Activated T-helper 1 cell treated with anti-CD3 and anti-CD28 coated beads, Interleukin-12 subunit alpha, Interleukin-12 subunit beta, Interleukin-2, Interleukin-4 antibody, amounts not matched to agents 30 ng/mL and 10 ng/mL and 1 ng/mL, durations not matched to agents 14 hours and 24 hours and 36 hours (primary cell): ENCODE data around the gene PLAAT2. TPM values are rescaled to one million over a fixed set of nuclear protein-coding genes. Genes with fewer than 3 reads are reported as not detected.
"Not testable (repeated sequence)": the region's sequence is repeated elsewhere in the genome, so short reads cannot be mapped to it uniquely, and the experiment has no call there.

Source experiments
- DNase-seq: peaks from one replicate; pipeline ENCODE4 v3.0.0; 2021; ENCODE audit warnings: low spot score
- H3K27ac Mint-ChIP-seq: one replicate; pipeline ENCODE4 v1.8.0; 2021; ENCODE audit warnings: mild to moderate bottlenecking, mixed read lengths
- H3K27me3 Mint-ChIP-seq: one replicate; pipeline ENCODE4 v1.8.0; 2022; ENCODE audit warnings: mild to moderate bottlenecking, moderate library complexity, mixed read lengths; ENCODE audit not compliant: insufficient read depth
- H3K36me3 Mint-ChIP-seq: one replicate; pipeline ENCODE4 v1.8.0; 2021; ENCODE audit warnings: low read depth, mixed read lengths
- H3K4me1 Mint-ChIP-seq: one replicate; pipeline ENCODE4 v1.8.0; 2021; ENCODE audit warnings: low read depth, mixed read lengths
- H3K4me3 Mint-ChIP-seq: one replicate; pipeline ENCODE4 v1.8.0; 2021; ENCODE audit warnings: mild to moderate bottlenecking, moderate library complexity, mixed read lengths
- H3K9me3 Mint-ChIP-seq: one replicate; pipeline ENCODE4 v1.8.0; 2021; ENCODE audit warnings: mixed read lengths
- intact Hi-C: fragments of 100-400 bp; cut with micrococcal nuclease; formaldehyde crosslinking; loops from one replicate; pipeline ENCODE4 v1.15.1; 2024
- total RNA-seq: library from RNA; stranded (reverse); gene quantifications from 2 replicates; pipeline ENCODE4 v1.2.3, GENCODE V29; 2022

Gene PLAAT2
- total RNA-seq, 1 donor from 2014 or later: not detected

DNA sequence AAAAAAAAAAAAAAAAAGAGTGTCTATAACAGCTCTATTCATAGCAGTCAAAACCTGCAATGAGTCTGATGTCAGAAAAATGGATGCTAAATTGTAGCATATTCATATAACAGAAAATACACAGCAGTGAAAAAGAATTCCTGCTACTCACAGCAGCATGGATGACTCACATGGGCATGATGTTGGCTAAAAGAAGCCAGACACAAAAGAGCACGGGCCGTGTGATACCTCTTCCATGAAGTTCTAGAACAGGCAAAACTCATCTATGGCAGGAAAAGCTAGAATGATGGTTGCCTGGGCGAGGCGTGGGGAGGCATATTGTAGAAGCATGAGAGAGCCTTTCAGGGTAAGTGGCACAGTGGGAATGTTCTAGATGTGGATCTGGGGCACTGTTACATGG lies 32.1 kb upstream of the PLAAT2 start:
- peaks cover 5% of the 10 kb centered on the region for H3K4me1 Mint-ChIP-seq
- no peaks in the 10 kb centered on the region for H3K9me3 Mint-ChIP-seq
- intact Hi-C loops: no loop called here
- H3K36me3 Mint-ChIP-seq: no peaks in the 10 kb centered on the region
- H3K27me3 Mint-ChIP-seq: no peaks in the 10 kb centered on the region
- no peak for DNase-seq
- no peak overlapping the region for H3K27ac Mint-ChIP-seq
- no peak overlapping the region for H3K4me3 Mint-ChIP-seq

DNA sequence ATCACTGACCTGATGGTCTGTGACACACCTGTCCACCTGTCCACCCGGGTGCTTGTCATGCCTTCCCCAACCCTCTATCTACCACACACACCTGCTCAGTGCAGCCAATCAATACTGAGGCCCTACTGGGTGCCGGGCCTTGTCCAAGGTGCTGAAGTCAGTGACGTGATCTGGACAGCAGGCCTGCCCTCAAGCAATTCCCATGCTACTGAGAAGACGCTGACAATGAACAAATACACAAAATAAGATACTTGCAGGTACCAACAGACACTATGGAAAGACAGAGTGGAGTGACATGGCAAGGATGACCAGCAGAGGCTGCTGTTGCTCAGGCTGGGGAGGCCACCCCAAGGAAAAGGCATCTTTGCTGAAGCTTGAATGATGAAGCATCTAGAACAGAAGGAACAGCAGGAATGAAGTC lies 29.8 kb upstream of the PLAAT2 start:
- Mint-ChIP-seq H3K4me3 (no peak overlapping the region), H3K27me3 (no peaks in the 10 kb centered on the region), H3K4me1 (peaks cover 5% of the 10 kb centered on the region), H3K36me3 (no peaks in the 10 kb centered on the region), H3K9me3 (no peaks in the 10 kb centered on the region), H3K27ac (no peak overlapping the region)
- intact Hi-C loops: loop anchor here (2.0 kb wide), 1 partner anchor 44 kb away; no protein-coding TSS in a partner anchor
- DNase-seq: no peak

DNA sequence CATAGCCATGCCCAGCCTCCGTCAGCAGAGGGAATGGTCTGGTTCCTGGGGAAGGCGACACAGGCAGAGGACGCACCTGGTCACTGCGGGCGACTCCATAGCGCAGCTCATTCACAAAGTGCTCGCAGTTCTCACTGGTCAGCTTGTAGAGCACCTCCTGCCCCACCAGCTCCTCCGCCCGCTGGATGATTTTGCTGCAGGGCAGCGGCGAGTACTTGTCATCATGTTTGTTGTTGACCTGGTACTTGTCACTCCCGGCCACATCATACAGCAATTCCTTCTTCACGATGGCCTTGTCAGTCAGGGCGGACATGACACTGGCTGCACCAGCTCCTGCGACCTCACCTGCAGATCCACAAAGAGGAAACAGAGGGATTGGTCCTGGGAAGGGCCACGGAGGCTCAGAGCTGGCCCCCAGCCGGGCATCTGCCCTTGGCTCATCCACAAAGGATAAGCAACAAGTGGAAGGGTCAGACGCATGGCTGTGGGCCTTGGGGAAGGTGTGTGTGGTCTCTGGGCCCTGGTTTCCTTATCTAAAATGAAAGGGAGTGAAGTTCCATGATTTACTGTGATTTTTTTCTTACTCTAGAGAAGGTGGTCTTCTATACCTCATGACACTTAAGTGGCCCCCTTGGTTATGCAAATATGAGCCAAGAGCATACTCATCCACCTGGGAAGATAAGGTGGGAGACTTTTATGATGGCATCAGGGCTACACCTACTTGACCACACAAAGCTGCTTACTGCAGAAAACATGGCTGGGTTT lies 27.0 kb upstream of the PLAAT2 start:
- intact Hi-C loops: no loop called here
- Mint-ChIP-seq H3K27ac (no peak overlapping the region), H3K4me3 (no peak overlapping the region), H3K36me3 (no peaks in the 10 kb centered on the region), H3K4me1 (peaks cover 5% of the 10 kb centered on the region), H3K27me3 (no peaks in the 10 kb centered on the region), H3K9me3 (no peaks in the 10 kb centered on the region)
- DNase-seq: no peak

DNA sequence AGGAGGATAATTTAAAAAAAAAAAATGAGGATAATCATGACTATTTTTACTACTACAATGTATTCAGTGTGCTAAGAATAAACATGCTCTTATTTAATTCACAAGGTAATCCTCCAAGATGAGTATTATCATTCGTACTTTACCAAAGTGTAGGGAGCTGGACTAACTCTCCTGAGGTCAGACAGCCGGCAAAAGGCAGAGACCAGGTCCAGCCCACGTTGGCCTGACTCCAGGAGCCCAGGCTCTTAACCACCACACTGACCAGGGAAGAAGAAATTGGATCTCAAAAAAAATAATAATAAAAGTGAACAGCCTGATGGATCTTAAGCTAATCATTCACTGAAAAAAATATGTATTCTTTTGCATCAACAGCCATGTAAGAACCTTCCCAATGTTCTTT lies 25.8 kb upstream of the PLAAT2 start:
- peaks cover 5% of the 10 kb centered on the region for H3K4me1 Mint-ChIP-seq
- no peaks in the 10 kb centered on the region for H3K36me3 Mint-ChIP-seq
- intact Hi-C loops: no loop called here
- H3K4me3 Mint-ChIP-seq: no peak overlapping the region
- H3K9me3 Mint-ChIP-seq: no peaks in the 10 kb centered on the region
- no peaks in the 10 kb centered on the region for H3K27me3 Mint-ChIP-seq
- DNase-seq: no peak
- no peak overlapping the region for H3K27ac Mint-ChIP-seq

DNA sequence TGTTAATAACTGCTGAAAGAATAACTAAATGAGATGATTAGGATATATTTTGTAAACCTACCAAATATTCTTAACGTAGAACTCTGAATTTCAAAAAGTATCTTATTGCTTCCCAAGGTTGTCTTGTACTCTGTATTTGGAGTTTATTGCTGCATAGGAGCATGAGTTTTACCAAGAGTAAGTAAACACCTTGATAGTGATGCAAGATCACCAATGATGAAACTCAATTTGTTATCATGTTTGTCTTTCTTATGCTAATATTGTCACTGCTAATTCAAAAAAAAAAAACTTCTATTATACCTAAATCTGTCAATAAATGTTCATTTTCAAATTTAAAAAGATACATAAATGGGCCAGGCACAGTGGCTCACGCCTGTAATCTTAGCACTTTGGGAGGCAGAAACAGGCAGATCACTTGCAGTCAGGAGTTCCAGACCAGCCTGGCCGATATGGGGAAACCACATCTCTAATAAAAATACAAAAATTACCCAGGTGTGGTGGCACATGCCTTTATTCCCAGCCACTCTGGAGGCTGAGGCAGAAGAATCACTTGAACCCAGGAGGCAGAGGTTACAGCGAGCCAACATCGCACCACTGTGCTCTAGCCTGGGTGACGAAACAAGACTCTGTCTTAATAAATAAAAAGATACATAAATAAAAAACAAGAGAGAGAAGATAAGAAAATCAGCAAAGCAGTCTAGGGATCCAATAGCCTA lies 23.4 kb upstream of the PLAAT2 start:
- Mint-ChIP-seq H3K4me3 (no peak overlapping the region), H3K27ac (no peak overlapping the region), H3K4me1 (peaks cover 19% of the 10 kb centered on the region), H3K27me3 (no peaks in the 10 kb centered on the region), H3K36me3 (no peaks in the 10 kb centered on the region), H3K9me3 (peaks cover 10% of the 10 kb centered on the region)
- no peak for DNase-seq
- intact Hi-C loops: no loop called here

DNA sequence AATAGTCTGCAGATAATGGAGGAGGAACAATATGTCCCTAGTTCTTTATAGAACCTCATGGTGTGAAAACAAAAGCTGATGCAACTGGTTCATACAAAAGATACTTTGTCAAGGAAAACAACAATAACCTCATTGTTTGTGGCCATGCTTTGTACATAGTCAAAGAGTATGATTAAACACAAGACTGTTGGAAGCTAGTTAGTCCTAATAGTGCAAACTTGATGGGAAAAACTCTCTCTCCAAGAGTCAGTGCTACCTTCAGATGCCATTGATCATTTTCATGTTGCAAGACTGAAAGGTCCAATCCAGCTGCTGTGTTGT lies 20.1 kb upstream of the PLAAT2 start:
- Mint-ChIP-seq H3K4me3 (no peak overlapping the region), H3K9me3 (peaks cover 27% of the 10 kb centered on the region), H3K27ac (no peak overlapping the region), H3K36me3 (peaks cover 5% of the 10 kb centered on the region), H3K4me1 (peaks cover 22% of the 10 kb centered on the region), H3K27me3 (peaks cover 1% of the 10 kb centered on the region)
- intact Hi-C loops: no loop called here
- DNase-seq: no peak

DNA sequence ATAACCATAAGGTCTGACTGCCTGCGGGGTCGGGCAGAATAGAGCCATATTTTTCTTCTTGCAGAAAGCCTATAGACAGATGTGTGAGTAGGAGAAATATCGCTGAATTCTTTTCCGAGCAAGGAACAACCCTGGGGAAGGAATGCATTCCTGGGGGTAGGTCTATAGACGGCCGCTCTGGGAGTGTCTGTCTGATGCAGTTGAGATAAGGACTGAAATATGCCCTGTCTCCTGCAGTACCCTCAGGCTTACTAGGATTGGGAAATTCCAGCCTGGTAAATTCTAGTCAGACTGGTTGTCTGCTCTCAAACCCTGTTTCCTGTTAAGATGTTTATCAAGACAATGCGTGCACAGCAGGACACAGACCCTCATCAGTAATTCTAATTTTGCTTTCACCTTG lies 18.0 kb upstream of the PLAAT2 start:
- DNase-seq, H3K36me3 Mint-ChIP-seq, H3K27ac Mint-ChIP-seq, H3K27me3 Mint-ChIP-seq, intact Hi-C loops, H3K4me3 Mint-ChIP-seq: not testable (repeated sequence)
- H3K4me1 Mint-ChIP-seq: peaks cover 22% of the 10 kb centered on the region
- peaks cover 27% of the 10 kb centered on the region for H3K9me3 Mint-ChIP-seq

DNA sequence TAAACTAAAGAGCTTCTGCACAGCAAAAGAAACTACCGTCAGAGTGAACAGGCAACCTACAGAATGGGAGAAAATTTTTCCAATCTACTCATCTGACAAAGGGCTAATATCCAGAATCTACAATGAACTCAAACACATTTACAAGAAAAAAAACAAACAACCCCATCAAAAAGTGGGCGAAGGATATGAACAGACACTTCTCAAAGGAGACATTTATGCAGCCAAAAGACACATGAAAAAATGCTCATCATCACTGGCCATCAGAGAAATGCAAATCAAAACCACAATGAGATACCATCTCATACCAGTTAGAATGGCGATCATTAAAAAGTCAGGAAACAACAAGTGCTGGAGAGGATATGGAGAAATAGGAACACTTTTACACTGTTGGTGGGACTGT lies 15.7 kb upstream of the PLAAT2 start:
- not testable (repeated sequence) for H3K27ac Mint-ChIP-seq, H3K27me3 Mint-ChIP-seq

DNA sequence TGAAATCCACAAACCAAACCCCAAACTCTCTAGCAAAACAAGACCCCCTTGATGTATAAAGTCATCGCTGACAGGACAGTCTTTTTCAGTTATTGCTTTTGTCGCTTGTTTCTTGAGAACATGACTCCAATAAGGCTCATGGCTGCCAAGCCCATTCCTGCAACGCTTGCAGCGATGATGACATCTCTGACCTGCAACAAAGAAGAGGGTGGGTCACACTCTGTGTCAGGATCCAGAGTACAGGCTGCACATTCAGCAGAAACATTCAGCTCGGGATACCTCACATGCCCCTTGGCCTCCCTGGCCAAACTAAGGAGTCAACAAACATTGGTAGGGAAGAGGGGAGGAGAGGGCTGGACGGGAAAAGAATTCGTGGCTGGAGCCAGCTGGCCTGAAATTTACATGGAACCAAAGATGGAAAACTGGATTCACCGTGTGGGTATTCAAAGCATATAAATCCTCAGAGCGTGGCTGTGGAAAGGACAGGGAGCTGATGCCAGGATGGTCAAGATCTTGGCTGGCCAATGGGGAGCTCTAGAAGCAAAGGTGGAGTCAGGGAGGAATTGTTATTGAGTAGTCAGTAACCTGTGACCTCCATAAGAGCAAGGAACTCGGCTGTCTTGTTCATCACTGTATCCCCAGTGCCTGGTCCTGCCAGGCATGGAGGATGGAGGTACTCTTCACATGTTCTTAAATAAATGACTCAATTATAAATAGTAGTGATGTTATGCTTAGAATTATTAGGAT lies 11.8 kb upstream of the PLAAT2 start:
- intact Hi-C loops: no loop called here
- peaks cover 7% of the 10 kb centered on the region for H3K27me3 Mint-ChIP-seq
- H3K9me3 Mint-ChIP-seq: peaks cover 4% of the 10 kb centered on the region
- peaks cover 20% of the 10 kb centered on the region for H3K4me1 Mint-ChIP-seq
- peak overlapping the region; percentile 88 for H3K27ac Mint-ChIP-seq
- DNase-seq: no peak
- H3K4me3 Mint-ChIP-seq: peak overlapping the region; percentile 71
- H3K36me3 Mint-ChIP-seq: peaks cover 3% of the 10 kb centered on the region

More for the DNA sequence above, 15.7 kb upstream of the PLAAT2 start:
- Mint-ChIP-seq H3K9me3 (peaks cover 27% of the 10 kb centered on the region), H3K4me1 (peaks cover 39% of the 10 kb centered on the region)
- H3K4me3 Mint-ChIP-seq, DNase-seq, intact Hi-C loops, H3K36me3 Mint-ChIP-seq: not testable (repeated sequence)

DNA sequence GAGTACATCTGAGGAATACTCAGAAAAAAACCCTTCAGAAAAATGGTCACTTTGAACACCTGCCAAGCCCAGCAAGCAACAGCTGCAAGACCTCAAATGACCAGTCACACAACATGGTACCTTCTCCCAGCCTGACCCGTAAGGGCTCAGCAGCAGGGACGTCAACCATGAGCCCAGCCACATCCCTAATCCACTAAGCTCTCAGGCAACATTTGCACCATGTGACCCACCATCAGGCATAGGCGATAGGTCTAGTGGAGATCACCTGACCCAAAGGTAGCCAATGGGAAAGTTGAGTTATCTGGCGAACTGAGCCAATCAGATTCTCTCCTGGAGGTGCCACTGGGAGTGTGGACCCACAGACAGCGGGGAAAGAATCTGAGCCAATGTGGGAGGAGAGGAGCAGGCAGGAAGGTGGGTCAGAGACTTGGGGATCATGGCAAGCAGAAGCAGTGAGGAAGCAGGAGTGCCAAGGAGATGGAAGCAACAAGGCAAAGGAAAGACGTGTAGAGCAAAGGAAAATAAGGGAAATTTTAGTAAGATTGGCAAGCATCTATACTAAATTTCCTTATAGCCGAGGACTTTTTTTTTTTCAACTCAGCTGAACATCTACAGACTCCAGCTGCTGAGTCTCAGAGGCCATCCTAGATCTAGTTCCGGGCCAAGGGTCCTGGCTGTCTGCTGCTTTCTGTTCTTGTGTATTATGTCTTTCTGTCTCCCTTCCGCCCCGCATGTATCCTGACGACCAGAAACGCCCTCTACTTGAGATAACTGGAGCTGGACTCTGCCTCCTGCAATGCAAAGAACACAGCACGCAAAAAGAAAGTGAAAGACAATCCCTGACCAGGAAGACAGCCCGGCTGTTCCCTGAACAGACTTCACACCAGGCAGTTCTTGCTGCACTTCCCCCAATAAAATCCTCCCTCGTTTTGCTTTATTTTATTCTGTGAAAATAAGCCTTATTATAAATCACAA lies 11.0 kb upstream of the PLAAT2 start:
- peak; percentile 45 for DNase-seq
- H3K27ac Mint-ChIP-seq: peak overlapping the region; percentile 88
- H3K27me3 Mint-ChIP-seq: peaks cover 7% of the 10 kb centered on the region
- peaks cover 3% of the 10 kb centered on the region for H3K36me3 Mint-ChIP-seq
- H3K9me3 Mint-ChIP-seq: peaks cover 4% of the 10 kb centered on the region
- H3K4me3 Mint-ChIP-seq: peak overlapping the region; percentile 71
- peaks cover 20% of the 10 kb centered on the region for H3K4me1 Mint-ChIP-seq
- intact Hi-C loops: no loop called here

DNA sequence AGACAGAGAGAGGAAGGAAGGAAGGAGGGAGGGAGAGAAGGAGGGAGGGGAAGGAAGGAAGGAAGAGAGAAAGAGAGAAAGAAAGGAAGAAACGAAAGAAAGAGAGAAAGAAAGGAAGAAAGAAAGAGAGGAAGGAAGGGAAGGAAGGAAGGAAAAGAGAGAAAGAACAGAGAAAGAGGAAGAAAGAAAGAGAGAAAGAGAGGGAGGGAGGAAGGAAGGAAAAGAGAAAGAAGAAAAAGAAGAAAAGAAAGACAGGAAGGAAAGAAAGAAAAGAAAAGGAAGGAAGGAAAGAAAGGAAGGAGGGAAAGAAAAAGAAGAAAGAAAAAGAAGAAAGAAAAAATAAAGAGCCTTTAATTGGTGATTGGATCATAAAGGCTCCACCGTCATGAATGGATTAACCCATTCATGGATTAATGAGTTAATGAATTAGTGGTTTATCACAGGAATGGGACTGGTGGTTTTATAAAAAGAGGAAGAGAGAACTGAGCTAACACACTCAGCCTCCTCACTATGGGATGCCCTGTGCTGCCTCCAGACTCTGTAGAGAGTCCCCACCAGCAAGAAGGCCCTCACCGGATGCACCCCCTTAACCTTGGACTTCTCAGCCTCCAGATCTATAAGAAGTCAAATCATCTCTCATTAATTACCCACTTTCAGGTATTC lies 9.0 kb upstream of the PLAAT2 start:
- no peak overlapping the region for H3K4me3 Mint-ChIP-seq
- intact Hi-C loops: no loop called here
- H3K27me3 Mint-ChIP-seq: peaks cover 6% of the 10 kb centered on the region
- H3K27ac Mint-ChIP-seq: no peak overlapping the region
- peaks cover 26% of the 10 kb centered on the region for H3K4me1 Mint-ChIP-seq
- H3K36me3 Mint-ChIP-seq: no peaks in the 10 kb centered on the region
- H3K9me3 Mint-ChIP-seq: no peaks in the 10 kb centered on the region
- no peak for DNase-seq

DNA sequence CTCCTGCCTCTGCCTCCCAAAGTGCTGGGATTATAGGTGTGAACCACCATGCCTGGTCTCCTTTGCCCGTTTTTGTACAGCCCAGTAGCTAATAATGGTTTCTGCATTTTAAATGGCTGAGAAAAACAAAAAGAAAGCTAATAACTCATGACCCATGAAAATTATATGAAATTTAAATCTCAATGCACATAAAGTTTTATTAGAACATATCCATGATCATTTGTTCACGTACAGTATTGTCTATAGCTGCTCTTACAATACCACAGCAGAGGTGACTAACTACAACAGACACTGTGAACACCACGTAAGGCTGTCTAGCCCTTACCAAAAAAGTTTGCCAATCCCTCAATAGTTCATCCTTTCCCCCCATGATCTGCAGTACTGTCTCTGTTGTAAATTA lies 6.4 kb upstream of the PLAAT2 start:
- intact Hi-C loops: loop anchor here (5.0 kb wide), 2 partner anchors 43 to 77 kb away; partner anchors contain the start of genes PLAAT3 and PLAAT5
- no peaks in the 10 kb centered on the region for H3K9me3 Mint-ChIP-seq
- H3K36me3 Mint-ChIP-seq: no peaks in the 10 kb centered on the region
- peaks cover 6% of the 10 kb centered on the region for H3K27me3 Mint-ChIP-seq
- DNase-seq: no peak
- H3K4me3 Mint-ChIP-seq: no peak overlapping the region
- H3K27ac Mint-ChIP-seq: no peak overlapping the region
- H3K4me1 Mint-ChIP-seq: peaks cover 32% of the 10 kb centered on the region
